ENCODE measurements around the gene TTC39C. TPM values are rescaled to one million over a fixed set of nuclear protein-coding genes. Genes with fewer than 3 reads are reported as not detected.

The TTC39C gene
- total RNA-seq, 1 donor from 2014 or later: 12.8 TPM

DNA sequence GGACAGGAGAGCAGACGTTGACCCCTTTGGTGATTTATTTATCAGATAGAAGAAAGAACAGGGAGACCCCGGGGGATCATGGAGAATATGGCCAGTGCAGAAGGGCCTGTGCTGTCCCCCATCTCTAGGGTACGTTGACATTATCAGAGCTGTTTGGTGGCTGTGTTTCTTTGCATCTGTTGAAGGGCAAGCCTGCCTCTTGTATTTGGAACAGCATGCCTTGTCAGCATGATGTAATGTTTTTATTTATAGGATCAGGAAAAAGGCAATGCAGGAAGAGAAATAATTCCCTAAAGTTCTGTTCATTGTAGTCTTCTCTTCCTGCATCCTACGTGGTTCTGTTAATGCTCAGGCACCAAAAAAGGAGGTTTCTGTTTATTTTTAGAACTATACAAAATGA is 74.5 kb downstream of the TTC39C start:
- H3K27ac ChIP-seq (ENCODE audit: low read depth, low read length): no peak overlapping the region
- H3K27me3 ChIP-seq (ENCODE audit: insufficient read depth, low read length): no peaks in the 10 kb centered on the region
- H3K79me2 ChIP-seq (ENCODE audit: insufficient read depth, low read length): no peaks in the 10 kb centered on the region
- H3K36me3 ChIP-seq (ENCODE audit: insufficient read depth, low read length): no peaks in the 10 kb centered on the region
- no peaks in the 10 kb centered on the region for H3K4me1 ChIP-seq (ENCODE audit: insufficient read depth, low read length)
- H4K20me1 ChIP-seq (ENCODE audit: insufficient read depth, low read length): no peaks in the 10 kb centered on the region
- H3K9me3 Mint-ChIP-seq (ENCODE audit: unreplicated experiment): no peaks in the 10 kb centered on the region
- H3K4me2 ChIP-seq (ENCODE audit: low read length): no peak overlapping the region
- H3K4me3 Mint-ChIP-seq (ENCODE audit: unreplicated experiment): no peak overlapping the region
- no peak for FAIRE-seq
- no peak overlapping the region for H3K27ac Mint-ChIP-seq (ENCODE audit: unreplicated experiment)
- no peaks in the 10 kb centered on the region for H3K36me3 Mint-ChIP-seq (ENCODE audit: low read depth, unreplicated experiment)
- H3K27me3 Mint-ChIP-seq (ENCODE audit: low read depth, unreplicated experiment): no peaks in the 10 kb centered on the region
- H3K4me1 Mint-ChIP-seq (ENCODE audit: low read depth, unreplicated experiment): peaks cover 2% of the 10 kb centered on the region
- TF ChIP-seq, protein P1, sequence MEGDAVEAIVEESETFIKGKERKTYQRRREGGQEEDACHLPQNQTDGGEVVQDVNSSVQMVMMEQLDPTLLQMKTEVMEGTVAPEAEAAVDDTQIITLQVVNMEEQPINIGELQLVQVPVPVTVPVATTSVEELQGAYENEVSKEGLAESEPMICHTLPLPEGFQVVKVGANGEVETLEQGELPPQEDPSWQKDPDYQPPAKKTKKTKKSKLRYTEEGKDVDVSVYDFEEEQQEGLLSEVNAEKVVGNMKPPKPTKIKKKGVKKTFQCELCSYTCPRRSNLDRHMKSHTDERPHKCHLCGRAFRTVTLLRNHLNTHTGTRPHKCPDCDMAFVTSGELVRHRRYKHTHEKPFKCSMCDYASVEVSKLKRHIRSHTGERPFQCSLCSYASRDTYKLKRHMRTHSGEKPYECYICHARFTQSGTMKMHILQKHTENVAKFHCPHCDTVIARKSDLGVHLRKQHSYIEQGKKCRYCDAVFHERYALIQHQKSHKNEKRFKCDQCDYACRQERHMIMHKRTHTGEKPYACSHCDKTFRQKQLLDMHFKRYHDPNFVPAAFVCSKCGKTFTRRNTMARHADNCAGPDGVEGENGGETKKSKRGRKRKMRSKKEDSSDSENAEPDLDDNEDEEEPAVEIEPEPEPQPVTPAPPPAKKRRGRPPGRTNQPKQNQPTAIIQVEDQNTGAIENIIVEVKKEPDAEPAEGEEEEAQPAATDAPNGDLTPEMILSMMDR (IDR thresholded peaks at IDR 0.05; ENCODE audit: insufficient read depth, low read depth, low read length): no peak
- TF ChIP-seq EZH2 (IDR thresholded peaks at IDR 0.05; ENCODE audit: insufficient read depth, low read length): no peak
- H3K4me3 ChIP-seq (ENCODE audit: insufficient read depth, low read depth, low read length): no peak overlapping the region
- no peak overlapping the region for H3K9ac ChIP-seq (ENCODE audit: low read length)
- H2AFZ ChIP-seq (ENCODE audit: low read depth, low read length): no peak overlapping the region
- H3K9me3 ChIP-seq (ENCODE audit: insufficient read depth, low read depth, low read length): no peaks in the 10 kb centered on the region
- DNase-seq (ENCODE audit: low read depth): no peak

DNA sequence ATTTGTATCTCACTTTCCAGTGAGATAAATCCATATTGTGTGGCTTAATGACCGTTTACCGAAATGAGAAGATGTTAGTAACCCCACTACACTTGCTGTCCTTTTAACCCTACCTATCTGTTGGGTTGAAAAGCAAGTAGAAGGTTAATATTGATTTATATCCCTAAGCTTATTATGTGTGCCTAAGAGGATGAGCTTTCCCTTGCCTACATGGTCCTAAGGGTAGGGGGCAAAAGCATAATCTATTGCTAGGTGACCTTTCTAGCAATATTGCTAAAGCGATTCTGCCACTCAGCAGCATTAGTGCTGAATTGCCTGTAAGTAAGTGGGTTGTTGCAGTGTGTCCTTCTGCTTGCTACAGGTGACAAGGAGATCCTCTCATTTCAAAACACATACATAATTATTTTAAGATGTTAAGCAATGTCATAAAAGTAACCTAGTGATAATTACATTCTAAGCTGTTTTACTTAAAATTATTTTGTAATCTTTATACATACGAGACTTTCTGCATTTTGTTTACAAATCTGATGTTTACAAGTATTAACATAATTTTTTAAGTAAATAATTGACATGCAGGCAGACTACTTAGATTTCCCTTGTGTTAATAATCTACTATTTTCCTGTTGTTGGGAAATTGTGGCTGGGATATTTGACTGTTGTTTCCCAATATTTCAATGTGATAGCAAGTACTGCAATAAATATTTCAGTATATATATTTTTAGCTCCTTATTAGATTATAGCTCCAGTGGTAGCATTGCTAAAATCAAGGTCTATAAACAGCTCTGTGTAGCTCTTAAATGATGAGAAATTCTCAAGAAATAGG is 75.2 kb downstream of the TTC39C start:
- H3K4me3 Mint-ChIP-seq (ENCODE audit: unreplicated experiment): no peak overlapping the region

More for the DNA sequence above, 75.2 kb downstream of the TTC39C start:
- DNase-seq (ENCODE audit: low read depth) (no peak), FAIRE-seq (no peak)
- peaks cover 2% of the 10 kb centered on the region for H3K4me1 Mint-ChIP-seq (ENCODE audit: low read depth, unreplicated experiment)
- Histone ChIP-seq H3K9ac (ENCODE audit: low read length) (no peak overlapping the region), H3K27me3 (ENCODE audit: insufficient read depth, low read length) (no peaks in the 10 kb centered on the region), H3K36me3 (ENCODE audit: insufficient read depth, low read length) (no peaks in the 10 kb centered on the region), H2AFZ (ENCODE audit: low read depth, low read length) (no peak overlapping the region), H3K4me1 (ENCODE audit: insufficient read depth, low read length) (no peaks in the 10 kb centered on the region), H3K4me3 (ENCODE audit: insufficient read depth, low read depth, low read length) (no peak overlapping the region), H3K79me2 (ENCODE audit: insufficient read depth, low read length) (no peaks in the 10 kb centered on the region), H3K4me2 (ENCODE audit: low read length) (no peak overlapping the region), H3K27ac (ENCODE audit: low read depth, low read length) (no peak overlapping the region), H4K20me1 (ENCODE audit: insufficient read depth, low read length) (no peaks in the 10 kb centered on the region), H3K9me3 (ENCODE audit: insufficient read depth, low read depth, low read length) (no peaks in the 10 kb centered on the region)
- no peaks in the 10 kb centered on the region for H3K9me3 Mint-ChIP-seq (ENCODE audit: unreplicated experiment)
- no peaks in the 10 kb centered on the region for H3K27me3 Mint-ChIP-seq (ENCODE audit: low read depth, unreplicated experiment)
- no peak for TF ChIP-seq EZH2 (IDR thresholded peaks at IDR 0.05; ENCODE audit: insufficient read depth, low read length)
- TF ChIP-seq, protein P1 (IDR thresholded peaks at IDR 0.05; ENCODE audit: insufficient read depth, low read depth, low read length): no peak
- H3K36me3 Mint-ChIP-seq (ENCODE audit: low read depth, unreplicated experiment): no peaks in the 10 kb centered on the region
- H3K27ac Mint-ChIP-seq (ENCODE audit: unreplicated experiment): no peak overlapping the region

All from astrocyte (in vitro differentiated cells and primary cell).